ENCODE results near the gene GLCE. TPM values are rescaled to one million over a fixed set of nuclear protein-coding genes. Genes with fewer than 3 reads are reported as not detected.
A peak's percentile ranks its signal among the peaks of the same experiment; 100 is the strongest.
"Not testable (repeated sequence)": the region's sequence is repeated elsewhere in the genome, so short reads cannot be mapped to it uniquely, and the experiment has no call there.

Gene GLCE
- polyA plus RNA-seq, 6 donors from 2014 or later, result 5.1 to 8.9 (median 6.7) TPM

DNA sequence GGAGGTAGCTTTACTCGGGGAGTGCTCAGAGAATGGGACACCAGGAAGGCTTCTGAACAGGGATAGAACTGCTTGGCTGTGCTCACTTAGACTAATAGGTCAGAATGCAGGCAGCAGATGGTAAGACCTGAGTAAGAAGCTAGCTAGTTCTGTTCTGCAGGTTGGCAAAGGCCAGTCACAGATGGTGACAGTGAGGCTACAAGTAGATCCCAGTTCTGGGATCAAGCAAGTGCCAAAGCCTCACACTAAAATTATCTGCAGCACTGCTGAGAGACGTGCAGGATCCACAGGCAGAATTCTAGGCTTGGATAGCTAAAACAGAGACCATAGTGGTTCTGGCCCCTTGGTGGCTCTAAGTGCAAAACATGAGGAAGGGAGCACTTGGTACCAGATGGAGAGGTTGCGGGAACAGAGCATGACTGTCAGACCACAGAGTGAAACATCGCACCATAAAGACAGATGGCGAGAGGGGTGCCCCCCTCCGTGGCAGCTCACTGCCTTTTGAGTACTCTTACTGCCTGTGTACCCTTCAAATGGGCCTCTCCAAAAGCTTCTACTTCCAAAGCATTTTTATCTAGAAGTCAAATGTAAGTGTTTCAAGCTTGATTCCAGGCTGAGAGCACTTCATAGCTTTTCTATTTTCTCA, 3.6 kb upstream of the GLCE start:
- Mint-ChIP-seq H3K36me3 (no peaks in the 10 kb centered on the region), H3K27ac (no peak overlapping the region), H3K27me3 (peaks cover 23 to 33% (median 24%) of the 10 kb centered on the region in 3 donors), H3K4me3 (peak overlapping the region in 2 of 8 donors; percentile 3 to 41), H3K9me3 (no peaks in the 10 kb centered on the region), H3K4me1 (peaks cover 10 to 17% (median 17%) of the 10 kb centered on the region in 3 donors)
- DNase-seq, result no peak
- no peak for ATAC-seq (ENCODE audit: low read depth in 2 of 2)

DNA sequence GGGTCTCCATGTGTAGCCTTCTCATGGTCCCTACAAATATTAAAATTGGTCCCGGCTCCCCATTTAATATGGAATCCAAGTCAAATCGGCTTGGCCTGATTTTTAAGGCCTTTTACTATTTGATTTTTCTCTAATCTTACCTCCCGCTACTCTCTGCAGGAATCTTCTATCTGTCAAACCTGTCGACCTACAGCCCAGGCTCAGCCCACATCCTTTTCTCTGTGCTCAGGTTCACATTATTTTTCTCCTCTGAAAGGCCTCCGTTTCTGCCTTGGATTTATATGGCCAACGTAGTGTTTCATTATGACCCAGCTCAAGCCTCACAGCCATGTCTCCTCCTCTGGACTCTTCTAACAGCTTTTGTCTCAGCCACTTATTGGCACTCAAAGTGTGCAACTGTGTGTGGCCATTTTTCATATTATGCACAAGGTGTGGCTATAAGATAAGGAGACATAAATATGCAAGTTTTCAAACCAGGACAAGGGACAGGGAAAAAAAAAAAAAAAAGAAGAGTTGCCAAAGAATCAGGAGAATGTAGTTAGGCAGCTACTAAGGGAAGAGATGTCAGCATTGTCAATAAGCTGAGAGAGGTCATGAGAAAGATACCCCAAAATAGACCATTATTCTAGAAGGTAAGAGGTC, 2.1 kb upstream of the GLCE start:
- H3K4me3 Mint-ChIP-seq, result peak overlapping the region in 1 of 8 donors; percentile 91
- H3K36me3 Mint-ChIP-seq, result no peaks in the 10 kb centered on the region
- H3K27ac Mint-ChIP-seq, result peak overlapping the region in 2 of 6 donors; percentile 47 to 63

DNA sequence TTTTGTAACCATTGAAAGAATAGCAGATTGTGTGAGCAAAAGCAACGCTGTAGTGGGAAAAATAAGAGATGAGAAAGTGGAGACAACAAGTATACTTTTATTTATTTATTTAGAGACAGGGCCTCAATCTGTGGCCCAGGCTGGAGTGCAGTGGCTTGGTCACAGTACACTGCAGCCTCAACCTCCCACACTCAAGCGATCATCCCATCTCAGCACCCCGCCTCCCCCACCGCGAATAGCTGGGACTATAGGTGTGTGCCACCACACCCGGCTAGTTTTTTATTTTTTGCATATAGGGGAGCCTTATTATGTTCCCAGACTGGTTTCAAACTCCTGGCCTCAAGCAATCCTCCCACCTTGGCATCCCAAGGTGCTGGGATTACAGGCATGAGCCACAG, 1.6 kb upstream of the GLCE start:
- H3K27ac Mint-ChIP-seq, result peak overlapping the region in 3 of 6 donors; percentile 49 to 89 (median 77)
- peaks cover 11 to 13% (median 11%) of the 10 kb centered on the region in 3 donors for H3K27me3 Mint-ChIP-seq
- no peaks in the 10 kb centered on the region for H3K9me3 Mint-ChIP-seq
- no peak for DNase-seq
- ATAC-seq (ENCODE audit: low read depth in 2 of 2), result no peak
- H3K4me1 Mint-ChIP-seq, result peaks cover 15 to 21% (median 18%) of the 10 kb centered on the region in 3 donors
- peak overlapping the region in 7 of 8 donors; percentile 5 to 99 (median 91) for H3K4me3 Mint-ChIP-seq
- H3K36me3 Mint-ChIP-seq, result no peaks in the 10 kb centered on the region

More for the DNA sequence above, 2.1 kb upstream of the GLCE start:
- Mint-ChIP-seq H3K4me1 (peaks cover 15 to 21% (median 18%) of the 10 kb centered on the region in 3 donors), H3K9me3 (no peaks in the 10 kb centered on the region), H3K27me3 (peaks cover 16 to 18% (median 16%) of the 10 kb centered on the region in 3 donors)
- DNase-seq (no peak), ATAC-seq (ENCODE audit: low read depth in 2 of 2) (no peak)

DNA sequence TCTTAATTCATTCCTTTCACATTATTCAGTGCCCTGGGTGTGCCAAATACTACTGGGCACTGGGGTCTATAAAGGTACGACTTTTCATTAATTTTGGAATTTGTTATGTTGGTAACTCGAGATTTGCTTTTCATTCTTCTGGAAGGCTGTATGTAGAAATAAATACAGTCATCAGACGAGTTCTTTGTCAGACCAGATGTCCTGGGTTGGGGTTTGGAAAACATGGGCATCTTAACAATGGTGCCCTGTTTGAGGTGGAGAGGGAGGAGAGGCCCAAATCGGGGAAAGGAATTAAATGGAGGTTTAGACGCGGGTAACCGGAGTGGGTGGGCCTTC, 662 bp upstream of the GLCE start:
- peaks cover 2 to 3% (median 2%) of the 10 kb centered on the region in 3 donors for H3K27me3 Mint-ChIP-seq
- H3K27ac Mint-ChIP-seq, result peak overlapping the region; percentile 89 to 98 (median 95)
- H3K4me1 Mint-ChIP-seq, result peaks cover 15 to 21% (median 18%) of the 10 kb centered on the region in 3 donors
- DNase-seq (no peak), ATAC-seq (ENCODE audit: low read depth in 2 of 2) (no peak)
- no peaks in the 10 kb centered on the region for H3K36me3 Mint-ChIP-seq
- no peaks in the 10 kb centered on the region for H3K9me3 Mint-ChIP-seq
- peak overlapping the region; percentile 91 to 99 (median 96) for H3K4me3 Mint-ChIP-seq

DNA sequence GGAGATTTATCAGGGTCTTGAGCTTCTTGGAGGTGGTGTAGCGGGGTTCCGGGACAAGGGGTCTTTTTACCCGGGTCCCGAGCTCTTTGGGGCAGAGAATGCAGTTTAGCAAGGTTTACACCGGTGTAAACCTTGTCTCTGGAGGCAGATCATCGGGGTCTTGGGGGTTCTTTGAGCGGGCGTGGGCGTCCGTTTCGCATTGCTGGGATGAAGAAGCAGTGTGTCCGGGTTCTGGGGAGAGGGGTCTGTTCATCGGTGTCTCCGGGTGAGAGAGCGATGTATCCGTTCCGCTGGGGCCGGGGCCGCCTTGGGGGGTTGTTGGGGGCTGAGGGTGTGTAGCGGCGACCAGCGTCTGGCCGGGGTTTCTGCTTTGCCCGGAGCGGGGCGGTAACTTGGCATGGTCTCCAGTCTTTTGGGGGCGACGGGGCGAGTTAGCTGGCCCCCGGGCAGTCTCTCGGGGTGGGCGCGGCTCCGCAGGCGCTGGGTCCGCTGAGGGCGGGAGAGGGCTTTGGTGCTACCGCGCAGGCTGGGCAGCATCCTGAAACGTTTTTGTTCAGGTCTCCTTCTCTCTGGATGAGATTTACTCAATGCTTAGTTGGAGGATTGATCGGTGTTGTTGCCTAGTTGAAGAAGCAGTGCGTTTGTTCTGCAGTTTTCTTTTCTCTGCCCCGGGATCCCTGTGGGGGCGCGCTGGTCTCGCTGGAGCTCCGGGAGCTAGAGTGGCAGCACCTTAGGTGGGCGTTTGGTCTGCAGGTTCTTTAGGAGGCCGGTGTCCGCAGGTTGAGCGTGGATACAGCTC, 843 bp downstream of the GLCE start:
- Mint-ChIP-seq H3K27me3 (peaks cover 0 to 6% (median 0%) of the 10 kb centered on the region in 3 donors), H3K4me1 (peaks cover 15 to 21% (median 18%) of the 10 kb centered on the region in 3 donors), H3K36me3 (no peaks in the 10 kb centered on the region), H3K9me3 (no peaks in the 10 kb centered on the region), H3K4me3 (peak overlapping the region; percentile 91 to 99 (median 96)), H3K27ac (peak overlapping the region in 5 of 6 donors; percentile 88 to 92 (median 90))
- DNase-seq (peak; percentile 18), ATAC-seq (ENCODE audit: low read depth in 2 of 2) (peak in 1 of 2 donors; percentile 2)

DNA sequence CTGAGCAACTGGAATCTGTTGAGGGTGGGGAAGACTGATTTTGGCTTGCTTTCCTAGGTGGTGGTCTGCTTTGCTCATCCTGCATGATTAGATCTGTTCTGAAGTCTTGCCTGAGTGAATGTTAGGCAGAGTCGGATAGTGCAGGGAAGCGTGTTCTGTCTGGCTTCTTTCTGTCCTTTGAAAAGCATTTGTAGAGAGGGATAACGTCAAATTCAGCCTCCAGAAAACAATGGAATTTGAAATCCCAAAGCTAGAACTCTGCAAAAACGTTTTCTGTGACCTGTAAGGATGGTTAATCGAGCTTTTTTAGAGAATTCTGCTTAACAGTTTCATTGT, 1.4 kb downstream of the GLCE start:
- Mint-ChIP-seq H3K9me3 (no peaks in the 10 kb centered on the region), H3K36me3 (no peaks in the 10 kb centered on the region), H3K27me3 (peaks cover 0 to 6% (median 0%) of the 10 kb centered on the region in 3 donors), H3K4me3 (peak overlapping the region; percentile 91 to 99 (median 96)), H3K4me1 (peaks cover 15 to 21% (median 18%) of the 10 kb centered on the region in 3 donors), H3K27ac (peak overlapping the region in 3 of 6 donors; percentile 82 to 90 (median 89))
- no peak for ATAC-seq (ENCODE audit: low read depth in 2 of 2)
- no peak for DNase-seq

DNA sequence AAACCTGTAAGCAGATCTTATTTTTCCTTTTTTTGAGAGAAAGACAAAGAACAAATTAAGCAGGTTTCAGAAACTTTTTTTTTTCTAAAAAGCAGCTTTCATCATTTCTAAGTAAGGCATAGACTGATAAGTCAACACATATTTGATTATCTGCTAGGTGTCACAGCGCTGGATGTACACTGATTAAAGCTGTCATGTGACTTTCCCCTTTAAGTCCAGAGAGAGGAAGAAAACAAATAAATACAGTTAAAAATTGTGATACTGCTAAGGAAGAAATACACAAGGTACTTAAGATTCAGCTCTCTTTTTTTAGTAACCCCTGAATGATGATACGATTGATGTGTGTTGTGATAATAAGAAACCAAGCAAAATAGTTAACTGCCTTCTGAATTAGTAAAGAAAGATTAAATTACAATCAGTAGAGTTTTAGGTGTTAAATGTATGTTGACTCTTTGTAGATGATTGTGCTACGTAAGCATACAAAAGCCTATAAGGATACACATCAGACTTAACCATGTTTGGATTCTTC, 2.8 kb downstream of the GLCE start:
- H3K27me3 Mint-ChIP-seq, result peaks cover 0 to 6% (median 0%) of the 10 kb centered on the region in 3 donors
- H3K4me1 Mint-ChIP-seq, result peaks cover 15 to 21% (median 18%) of the 10 kb centered on the region in 3 donors
- peak overlapping the region in 1 of 8 donors; percentile 91 for H3K4me3 Mint-ChIP-seq

DNA sequence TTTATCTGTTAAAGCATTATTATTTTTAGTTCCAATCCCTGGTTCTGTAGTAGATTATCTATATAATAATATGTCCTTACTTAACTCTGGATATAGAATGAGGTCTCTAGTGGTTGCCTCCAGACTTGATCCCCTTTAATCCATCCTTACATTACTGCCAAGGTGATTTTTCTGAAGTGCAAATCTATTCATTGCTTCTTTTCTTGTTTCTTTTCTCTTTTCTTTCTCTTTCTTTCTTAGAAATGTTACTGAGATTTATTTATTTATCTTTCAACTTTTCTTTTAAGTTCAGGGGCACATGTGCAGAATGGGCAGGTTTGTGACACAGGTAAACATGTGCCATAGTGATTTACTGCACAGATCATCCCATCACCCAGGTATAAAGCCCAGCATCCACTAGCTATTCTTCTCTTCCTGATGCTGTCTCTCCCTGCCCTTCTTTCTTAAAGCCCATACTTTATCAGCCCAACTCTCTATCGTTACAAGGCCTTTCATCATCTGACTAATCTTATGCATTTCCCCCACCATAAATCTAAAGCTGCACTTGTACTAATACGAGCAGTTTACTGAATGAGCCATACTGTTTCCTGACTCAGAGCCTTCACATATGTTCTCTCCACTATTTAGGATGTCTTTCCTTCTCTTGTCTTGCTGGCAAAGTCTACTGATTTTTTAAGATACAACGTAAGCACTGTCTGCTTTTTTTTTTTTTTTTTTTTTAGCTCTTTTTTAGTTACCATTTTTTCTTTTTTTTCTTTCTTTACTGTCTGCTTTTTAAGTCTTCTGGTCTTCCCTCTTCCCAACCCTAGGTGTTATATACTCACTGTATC, 4.6 kb downstream of the GLCE start:
- Mint-ChIP-seq H3K36me3 (no peaks in the 10 kb centered on the region), H3K4me3 (peak overlapping the region in 1 of 8 donors; percentile 25), H3K4me1 (peaks cover 10 to 17% (median 12%) of the 10 kb centered on the region in 3 donors), H3K9me3 (no peaks in the 10 kb centered on the region), H3K27ac (no peak overlapping the region), H3K27me3 (peaks cover 0 to 6% (median 0%) of the 10 kb centered on the region in 3 donors)
- no peak for ATAC-seq (ENCODE audit: low read depth in 2 of 2)
- no peak for DNase-seq

More for the DNA sequence above, 2.8 kb downstream of the GLCE start:
- Mint-ChIP-seq H3K36me3 (no peaks in the 10 kb centered on the region), H3K9me3 (no peaks in the 10 kb centered on the region), H3K27ac (peak overlapping the region in 1 of 6 donors; percentile 18)
- ATAC-seq (ENCODE audit: low read depth in 2 of 2), result no peak
- DNase-seq, result no peak

DNA sequence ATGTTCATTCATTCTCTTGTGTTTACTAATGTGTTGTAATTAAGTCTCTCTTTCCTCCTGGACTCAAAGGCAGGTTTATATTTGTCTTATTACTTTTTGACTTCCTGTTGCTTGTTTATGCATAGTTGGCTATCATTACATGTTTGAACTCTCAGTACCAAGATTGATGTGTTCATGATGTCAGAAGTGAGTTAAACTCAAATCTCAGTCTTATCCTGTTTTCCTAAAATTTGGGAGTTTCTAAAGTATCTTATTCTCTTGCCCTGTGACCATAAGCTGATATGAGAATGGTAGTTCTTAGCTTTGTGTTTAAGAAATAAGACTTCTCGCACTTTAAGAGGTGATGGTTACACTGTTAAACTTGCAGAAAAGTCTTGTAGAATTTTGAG, 5.2 kb downstream of the GLCE start:
- H3K4me1 Mint-ChIP-seq, result peaks cover 9 to 15% (median 10%) of the 10 kb centered on the region in 3 donors
- DNase-seq (no peak), ATAC-seq (ENCODE audit: low read depth in 2 of 2) (no peak)
- H3K4me3 Mint-ChIP-seq, result peak overlapping the region in 1 of 8 donors; percentile 25
- H3K27me3 Mint-ChIP-seq, result peaks cover 0 to 6% (median 0%) of the 10 kb centered on the region in 3 donors
- no peaks in the 10 kb centered on the region for H3K36me3 Mint-ChIP-seq
- no peak overlapping the region for H3K27ac Mint-ChIP-seq
- H3K9me3 Mint-ChIP-seq, result no peaks in the 10 kb centered on the region

DNA sequence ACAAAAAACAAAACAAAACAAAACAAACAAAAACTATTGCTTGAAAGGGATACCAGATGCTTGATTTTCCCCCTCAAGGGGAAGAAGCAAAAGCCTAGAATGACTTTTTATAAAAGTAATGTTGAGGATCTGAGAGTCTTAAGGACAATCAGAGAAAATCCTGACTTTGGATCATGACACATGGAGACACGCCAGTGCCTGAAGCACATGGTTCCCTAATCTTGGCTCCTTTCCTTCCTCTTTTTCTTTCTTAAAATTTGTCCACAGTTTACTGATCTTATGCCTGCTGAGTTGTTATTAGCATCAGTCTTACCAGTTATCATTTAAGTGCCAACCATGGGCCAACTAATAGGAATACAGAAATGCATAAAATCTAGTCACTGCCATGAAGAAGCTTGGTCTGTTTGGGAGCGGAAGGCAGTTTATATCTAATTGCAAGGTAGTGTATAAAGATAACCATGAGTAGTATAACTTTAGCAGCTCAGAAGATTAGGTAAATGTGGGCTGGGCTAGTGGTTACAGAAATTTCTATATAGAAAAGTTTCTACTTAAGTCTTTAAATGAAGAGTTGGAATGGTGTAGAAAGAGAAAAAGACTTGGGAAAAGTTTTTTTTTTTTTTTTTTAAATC, 6.9 kb downstream of the GLCE start:
- DNase-seq (no peak), ATAC-seq (ENCODE audit: low read depth in 2 of 2) (no peak)
- Mint-ChIP-seq H3K27ac (no peak overlapping the region), H3K4me3 (no peak overlapping the region), H3K27me3 (peaks cover 0 to 6% (median 0%) of the 10 kb centered on the region in 3 donors), H3K36me3 (no peaks in the 10 kb centered on the region), H3K9me3 (no peaks in the 10 kb centered on the region), H3K4me1 (peaks cover 0 to under 1% (median 0%) of the 10 kb centered on the region in 3 donors)

DNA sequence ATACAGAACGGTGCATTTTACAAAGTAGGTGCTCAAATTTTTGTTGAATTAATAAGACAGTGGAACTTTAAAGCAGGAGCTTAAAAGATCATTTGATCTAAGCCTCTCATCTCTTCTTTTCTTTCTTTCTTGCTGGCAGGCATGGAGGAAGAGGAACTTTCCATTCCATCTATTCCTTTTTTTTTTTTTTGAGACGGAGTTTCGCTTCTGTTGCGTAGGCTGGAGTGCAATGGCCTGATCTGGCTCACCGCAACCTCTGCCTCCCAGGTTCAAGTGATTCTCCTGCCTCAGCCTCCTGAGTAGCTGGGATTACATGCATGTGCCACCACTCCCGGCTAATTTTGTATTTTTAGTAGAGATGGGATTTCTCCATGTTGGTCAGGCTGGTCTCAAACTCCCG, 7.9 kb downstream of the GLCE start:
- not testable (repeated sequence) for H3K4me3 Mint-ChIP-seq; H3K36me3 Mint-ChIP-seq; H3K27ac Mint-ChIP-seq; ATAC-seq (ENCODE audit: low read depth in 2 of 2); H3K27me3 Mint-ChIP-seq; H3K9me3 Mint-ChIP-seq; H3K4me1 Mint-ChIP-seq; DNase-seq

DNA sequence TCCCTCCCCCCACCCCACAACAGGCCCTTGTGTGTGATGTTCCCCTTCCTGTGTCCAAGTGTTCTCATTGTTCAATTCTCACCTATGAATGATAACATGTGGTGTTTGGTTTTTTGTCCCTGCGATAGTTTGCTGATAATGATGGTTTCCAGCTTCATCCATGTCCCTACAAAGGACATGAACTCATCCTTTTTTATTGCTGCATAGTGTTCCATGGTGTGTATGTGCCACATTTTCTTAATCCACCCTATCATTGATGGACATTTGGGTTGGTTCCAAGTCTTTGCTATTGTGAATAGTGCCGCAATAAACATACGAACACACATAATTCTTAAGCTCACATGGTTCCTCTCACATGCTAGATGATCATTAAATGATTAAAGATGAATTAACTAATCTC, 9.1 kb downstream of the GLCE start:
- H3K27me3 Mint-ChIP-seq; H3K36me3 Mint-ChIP-seq; H3K4me1 Mint-ChIP-seq; H3K27ac Mint-ChIP-seq; DNase-seq; H3K4me3 Mint-ChIP-seq; H3K9me3 Mint-ChIP-seq; ATAC-seq (ENCODE audit: low read depth in 2 of 2): not testable (repeated sequence)

All from naive B cell (primary cell).